HG03565 (cell line): Measurements from ENCODE around the gene VPS35L.

Source experiments
- ATAC-seq: cut with Tn5 transposase; IDR thresholded peaks from one replicate; pipeline ENCODE4 v1.9.1; 2021; ENCODE audit warnings: mild to moderate bottlenecking, moderate library complexity; ENCODE audit not compliant: unreplicated experiment

VPS35L gene

GRCh38 chr16:19589771-19590302 is 34.3 kb downstream of the VPS35L start:
- no peak for ATAC-seq

- ATAC-seq: no peak
Measured at GRCh38 chr16:19595043-19595767, 39.7 kb downstream of the VPS35L start.

GRCh38 chr16:19598805-19599510 is 43.5 kb downstream of the VPS35L start:
- no peak for ATAC-seq

GRCh38 chr16:19599968-19600716 is 44.6 kb downstream of the VPS35L start:
- ATAC-seq: no peak

- no peak for ATAC-seq
Measured at GRCh38 chr16:19601083-19601976, 45.8 kb downstream of the VPS35L start.

GRCh38 chr16:19604911-19605310 is 49.4 kb downstream of the VPS35L start:
- no peak for ATAC-seq

GRCh38 chr16:19605701-19606100 is 50.2 kb downstream of the VPS35L start:
- ATAC-seq: no peak

- ATAC-seq: no peak
Measured at GRCh38 chr16:19607616-19608280, 52.2 kb downstream of the VPS35L start.

GRCh38 chr16:19609359-19609758 is 53.9 kb downstream of the VPS35L start:
- no peak for ATAC-seq

GRCh38 chr16:19610200-19610599 is 54.7 kb downstream of the VPS35L start:
- no peak for ATAC-seq

- ATAC-seq: no peak
Measured at GRCh38 chr16:19613834-19614233, 58.3 kb downstream of the VPS35L start.

- no peak for ATAC-seq
Measured at GRCh38 chr16:19616241-19616640, 60.7 kb downstream of the VPS35L start.

GRCh38 chr16:19618876-19619275 is 63.4 kb downstream of the VPS35L start:
- no peak for ATAC-seq

GRCh38 chr16:19621445-19621844 is 65.9 kb downstream of the VPS35L start:
- no peak for ATAC-seq

GRCh38 chr16:19625039-19625438 is 69.5 kb downstream of the VPS35L start:
- no peak for ATAC-seq

GRCh38 chr16:19636436-19637267 is 81.1 kb downstream of the VPS35L start:
- no peak for ATAC-seq

GRCh38 chr16:19639986-19640421 is 84.5 kb downstream of the VPS35L start:
- no peak for ATAC-seq

GRCh38 chr16:19642501-19642900 is 87.0 kb downstream of the VPS35L start:
- no peak for ATAC-seq

GRCh38 chr16:19644877-19645276 is 89.4 kb downstream of the VPS35L start:
- no peak for ATAC-seq
